ENCODE data around the gene ZNF217. TPM values are rescaled to one million over a fixed set of nuclear protein-coding genes. Genes with fewer than 3 reads are reported as not detected.
"Not testable (repeated sequence)": the region's sequence is repeated elsewhere in the genome, so short reads cannot be mapped to it uniquely, and the experiment has no call there.

The ZNF217 gene
- total RNA-seq, 2 donors from 2014 or later, result 12.6 to 15.8 TPM

GRCh38 chr20:53524589-53525312 lies 68.9 kb downstream of the ZNF217 start:
- no peak for DNase-seq
- ATAC-seq, result no peak
- intact Hi-C loops (cut with DNase I), result no loop called here

DNA sequence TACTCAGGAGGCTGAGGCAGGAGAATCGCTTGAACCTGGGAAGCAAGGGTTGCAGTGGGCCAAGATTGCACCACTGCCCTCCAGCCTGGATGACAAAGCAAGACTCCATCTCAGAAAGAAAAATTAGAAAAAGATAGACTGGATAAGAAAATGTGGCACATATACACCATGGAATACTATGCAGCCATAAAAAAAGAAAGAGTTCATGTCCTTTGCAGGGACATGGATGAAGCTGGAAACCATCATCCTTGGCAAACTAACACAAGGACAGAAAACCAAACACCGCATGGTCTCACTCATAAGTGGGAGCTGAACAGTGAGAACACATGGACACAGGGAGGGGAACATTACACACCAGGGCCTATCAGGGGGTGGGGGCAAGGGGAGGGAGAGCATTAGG lies 70.0 kb downstream of the ZNF217 start:
- DNase-seq; intact Hi-C loops (cut with DNase I); ATAC-seq: not testable (repeated sequence)

DNA sequence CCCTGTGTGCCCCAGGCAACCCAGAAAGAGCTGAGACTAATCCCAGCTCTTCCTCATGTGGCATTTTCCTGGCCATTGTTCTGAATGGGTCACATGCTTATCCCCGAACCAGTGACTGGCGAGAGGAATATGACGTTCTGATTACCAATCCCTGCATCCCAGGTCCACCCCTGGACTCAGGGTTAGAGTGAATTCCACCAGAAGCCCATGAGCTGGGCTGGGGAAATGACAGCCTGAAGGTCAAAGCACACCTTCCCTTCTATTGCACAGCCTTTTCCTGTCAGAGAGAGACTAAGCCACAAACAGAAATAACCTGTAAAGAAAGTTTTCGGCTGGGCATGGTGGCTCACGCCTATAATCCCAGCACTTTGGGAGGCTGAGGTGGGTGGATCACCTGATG lies 70.9 kb downstream of the ZNF217 start:
- ATAC-seq (no peak), DNase-seq (no peak)
- intact Hi-C loops (cut with DNase I), result no loop called here

GRCh38 chr20:53522026-53522425 lies 71.6 kb downstream of the ZNF217 start:
- intact Hi-C loops (cut with DNase I), result no loop called here
- no peak for ATAC-seq
- DNase-seq, result no peak

- intact Hi-C loops (cut with DNase I); DNase-seq; ATAC-seq: not testable (repeated sequence)
Observed at GRCh38 chr20:53521421-53521820, 72.2 kb downstream of the ZNF217 start.

DNA sequence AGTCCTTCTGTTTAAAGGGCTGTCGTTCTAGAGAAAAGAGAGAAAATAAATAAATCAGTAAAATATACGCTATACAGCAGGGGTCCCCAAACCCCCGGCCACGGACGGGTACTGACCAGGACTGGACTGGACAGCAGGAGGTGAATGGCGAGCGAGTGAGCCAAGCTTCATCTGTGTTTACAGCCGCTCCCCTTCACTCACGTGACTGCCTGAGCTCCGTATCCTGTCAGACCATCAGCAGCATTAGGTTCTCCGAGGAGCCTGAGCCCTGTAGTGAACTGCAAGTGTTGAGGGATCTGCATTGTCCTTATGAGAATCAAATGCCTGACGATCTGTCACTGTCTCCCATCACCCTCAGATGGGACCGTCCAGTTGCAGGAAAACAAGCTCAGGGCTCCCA lies 76.5 kb downstream of the ZNF217 start:
- intact Hi-C loops (cut with DNase I), result no loop called here
- DNase-seq (no peak), ATAC-seq (no peak)

All from left cardiac atrium (tissue), 4 donors.